Activated naive CD4-positive, alpha-beta T cell treated with anti-CD3 and anti-CD28 coated beads, Interleukin-2, amount 50 U/mL, for 16 hours (primary cell): Measurements from ENCODE around the gene BCAS3.

Source experiments
- DNase-seq: peaks from one replicate; pipeline ENCODE4 v3.0.0-alpha.2; 2020

Gene BCAS3

DNA sequence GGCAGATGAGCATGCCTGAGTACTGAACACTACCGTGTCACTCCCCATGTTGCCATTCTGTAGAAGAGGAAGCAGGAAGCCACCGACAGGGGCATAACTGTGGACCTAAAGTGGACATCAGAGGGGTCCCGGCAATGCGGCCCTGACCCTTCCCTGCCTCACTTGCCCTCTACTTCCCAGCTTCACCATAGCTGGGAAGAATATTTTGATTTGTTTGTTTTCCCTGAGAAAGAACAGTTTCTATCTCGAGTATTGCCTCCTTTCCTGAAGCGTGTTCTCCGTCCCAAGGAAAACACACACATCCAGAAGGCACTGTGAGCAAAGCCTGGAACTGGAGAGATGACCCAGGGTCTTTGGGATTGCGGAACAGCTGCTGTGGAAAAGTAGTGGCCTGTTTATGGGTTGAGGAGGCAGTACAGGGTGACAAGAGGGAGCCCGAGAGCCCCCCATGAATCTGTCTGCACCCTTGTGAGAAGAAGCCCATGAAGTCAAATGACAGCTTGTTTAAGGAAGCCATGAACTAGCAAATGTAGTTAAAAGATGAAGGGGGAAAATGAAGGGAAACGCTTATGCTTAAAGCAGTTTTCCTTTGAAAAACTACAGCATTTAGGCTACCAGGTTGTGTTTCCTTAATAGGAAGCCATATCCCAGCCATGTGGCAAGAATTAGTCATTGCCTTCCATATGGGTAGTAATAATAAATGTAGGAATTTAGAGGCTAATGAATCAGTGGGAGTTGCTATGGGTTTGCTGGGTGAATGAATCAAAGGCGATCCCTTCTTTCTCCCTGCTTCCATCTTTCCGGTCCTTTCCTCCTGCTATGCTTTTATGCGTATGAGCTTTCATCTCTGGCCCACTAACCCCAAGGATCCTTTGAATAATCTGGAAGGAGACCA lies 632.0 kb downstream of the BCAS3 start:
- DNase-seq: no peak

DNA sequence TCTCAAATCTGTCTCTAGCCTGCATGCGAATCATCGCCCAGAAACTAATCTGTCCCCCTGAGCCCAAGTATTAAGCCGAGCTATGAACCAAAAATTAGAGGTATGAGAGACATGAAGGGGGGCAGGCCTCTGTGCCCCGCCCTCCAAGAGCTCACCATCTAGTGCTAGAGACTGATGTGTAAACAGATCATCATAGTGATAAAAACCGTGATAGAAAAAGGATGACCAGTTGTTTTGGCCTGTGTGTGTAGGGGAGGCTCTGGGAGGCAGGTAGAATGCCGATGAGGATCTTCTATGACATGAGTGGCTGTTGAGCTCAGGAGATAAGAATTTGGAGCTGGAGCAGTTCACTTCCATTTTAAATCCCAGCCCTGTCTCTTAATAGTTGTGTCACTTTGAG lies 632.9 kb downstream of the BCAS3 start:
- no peak for DNase-seq

DNA sequence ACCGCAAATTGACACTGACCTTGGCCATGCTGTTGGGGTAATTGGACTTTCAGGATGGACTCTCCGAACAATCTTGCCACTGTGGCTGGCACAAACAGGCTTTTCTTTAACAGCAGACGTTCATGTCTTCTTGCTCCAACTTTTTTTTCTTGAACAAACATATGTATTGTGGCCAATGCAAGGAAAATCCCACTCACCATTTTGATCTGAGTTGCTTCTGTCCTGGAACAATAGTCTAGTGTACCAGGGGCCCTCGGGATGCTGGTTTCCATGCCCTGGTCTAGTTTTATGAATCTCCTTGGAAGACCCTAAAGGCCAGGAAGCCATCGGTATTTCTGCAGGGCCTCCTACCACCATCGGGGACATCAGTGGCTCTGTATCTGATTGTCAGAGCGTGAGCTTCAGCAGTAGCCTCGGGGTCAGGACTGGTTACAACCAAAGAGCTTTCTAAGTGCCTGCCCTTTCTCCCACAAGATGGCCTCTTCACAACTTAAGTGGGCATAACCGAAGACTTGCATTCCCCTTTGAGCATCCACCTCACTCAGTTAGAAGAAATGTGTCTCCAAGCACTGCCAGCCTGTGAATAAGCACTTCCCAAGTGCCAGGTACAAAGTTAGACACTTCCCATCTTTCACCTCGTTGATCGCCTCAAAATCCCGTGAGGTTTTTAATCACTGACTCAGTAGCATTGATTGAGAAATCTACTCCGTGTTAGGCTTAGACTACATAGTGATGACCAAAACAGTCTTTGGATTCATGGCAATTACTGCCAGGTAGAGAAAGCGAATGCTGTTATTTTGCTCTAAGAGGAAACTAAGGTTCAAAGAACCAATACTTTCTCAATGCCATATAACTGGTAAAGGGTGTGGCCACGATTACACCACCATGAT lies 635.0 kb downstream of the BCAS3 start:
- no peak for DNase-seq

DNA sequence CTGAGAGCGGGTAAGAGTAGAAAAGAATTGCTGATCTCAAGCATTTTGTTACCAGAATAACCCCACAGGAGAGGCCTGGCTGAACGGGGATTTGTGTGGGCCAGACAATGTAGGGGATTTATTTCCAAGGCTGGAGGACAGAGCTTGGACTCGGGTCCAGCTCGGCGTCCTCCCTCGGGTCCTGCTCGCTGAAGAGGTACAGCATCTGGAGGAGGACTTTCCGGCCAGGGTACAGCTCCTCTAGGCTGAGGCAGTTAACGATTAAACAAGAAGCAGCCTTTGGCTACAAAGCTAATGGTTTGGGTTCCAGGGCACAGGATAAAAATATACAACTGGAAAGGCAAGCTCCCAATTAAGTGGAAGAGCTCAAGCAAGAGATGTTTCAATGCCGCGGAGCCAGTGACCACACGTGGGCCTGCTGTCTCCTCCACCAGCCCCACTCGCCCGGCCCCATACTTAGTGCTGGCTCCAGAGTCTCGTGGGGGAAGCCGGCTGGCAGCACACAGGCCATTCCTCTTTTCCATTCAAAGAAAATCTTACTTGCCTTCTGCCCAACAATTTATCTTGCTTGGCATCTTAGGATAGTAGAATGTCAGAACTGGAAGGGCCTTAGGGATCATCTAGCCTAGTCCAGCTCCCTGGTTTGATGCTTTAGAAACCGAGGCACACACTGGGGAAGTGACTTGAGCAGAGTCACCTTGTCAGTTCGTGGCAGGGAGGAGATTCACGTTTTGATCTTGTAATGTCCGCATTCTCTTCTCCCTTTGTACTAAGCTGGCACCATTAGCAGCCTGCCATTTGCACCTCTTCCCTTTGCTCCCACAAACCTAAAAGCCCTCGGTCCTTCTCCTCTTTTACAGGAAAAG lies 636.0 kb downstream of the BCAS3 start:
- DNase-seq: no peak

DNA sequence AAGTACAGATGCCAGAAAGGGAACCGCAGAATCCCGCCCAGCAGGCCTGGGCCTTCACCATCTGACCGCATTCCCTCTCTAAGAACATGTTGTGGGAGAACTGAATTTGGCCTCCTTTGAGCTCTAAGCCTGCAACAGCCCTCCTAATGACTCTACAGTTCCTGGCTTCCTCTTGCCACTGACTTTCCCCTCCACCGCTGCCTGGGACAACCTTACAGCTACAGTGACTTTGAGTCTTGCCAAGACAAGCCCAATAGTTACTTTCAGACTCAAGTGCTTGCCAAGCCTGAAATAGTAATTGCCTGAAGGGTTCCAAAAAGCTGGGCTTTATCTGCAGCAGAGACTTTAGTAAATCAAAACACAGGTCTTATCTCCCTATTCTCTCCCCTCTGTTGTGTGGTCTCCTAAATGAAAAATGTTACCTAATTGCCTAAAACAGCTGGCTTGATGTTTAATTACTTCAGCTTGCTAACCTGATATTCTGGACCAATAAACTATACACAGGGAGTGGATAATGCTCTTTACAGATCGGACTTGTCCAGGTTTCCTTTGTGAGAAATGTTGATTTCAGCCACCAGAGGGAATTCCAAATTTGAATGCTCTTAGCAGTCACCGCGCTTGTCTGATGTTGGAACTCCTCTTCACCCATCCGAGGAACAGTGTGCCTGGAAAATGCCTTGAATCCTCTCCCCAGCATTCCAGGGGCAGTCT lies 636.9 kb downstream of the BCAS3 start:
- DNase-seq: no peak

DNA sequence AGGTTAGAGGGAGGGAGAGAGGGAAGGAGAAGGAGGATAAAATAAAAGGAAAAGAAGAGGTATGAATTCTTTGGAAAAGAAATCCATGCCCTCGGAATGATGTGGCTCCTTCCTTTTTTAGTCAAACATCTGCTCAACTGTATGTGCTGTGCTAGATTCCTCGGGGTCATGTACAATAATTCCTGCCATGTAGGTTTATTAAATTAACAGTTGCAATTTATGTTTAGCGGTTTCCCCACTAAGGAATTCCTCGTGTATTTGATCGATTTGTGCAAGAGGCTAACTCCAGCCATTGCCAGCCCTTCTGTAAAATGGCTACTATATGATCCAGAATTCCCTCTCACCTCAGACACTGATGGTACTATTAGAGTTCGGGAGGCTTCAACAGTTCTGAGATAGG lies 639.0 kb downstream of the BCAS3 start:
- DNase-seq: no peak

DNA sequence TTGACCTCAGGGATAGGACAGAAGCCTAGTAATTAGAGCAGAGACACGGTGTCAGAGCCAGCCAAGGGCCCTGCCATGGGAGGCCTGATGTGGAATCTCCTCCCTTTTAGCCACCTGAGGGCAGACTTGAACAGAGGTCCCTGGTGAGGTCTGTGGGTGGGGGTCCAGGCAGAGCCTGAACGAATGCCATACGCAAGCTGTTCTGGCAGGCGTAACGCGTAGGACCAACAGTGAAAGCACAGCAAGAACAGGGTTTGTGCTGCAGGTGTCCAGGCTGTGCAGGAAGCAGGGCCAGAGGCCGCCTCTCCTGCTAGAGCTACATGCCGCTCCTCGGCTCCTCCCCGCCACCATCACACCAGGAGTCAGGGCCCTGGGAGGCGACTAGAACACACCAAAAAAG lies 640.1 kb downstream of the BCAS3 start:
- DNase-seq: no peak

DNA sequence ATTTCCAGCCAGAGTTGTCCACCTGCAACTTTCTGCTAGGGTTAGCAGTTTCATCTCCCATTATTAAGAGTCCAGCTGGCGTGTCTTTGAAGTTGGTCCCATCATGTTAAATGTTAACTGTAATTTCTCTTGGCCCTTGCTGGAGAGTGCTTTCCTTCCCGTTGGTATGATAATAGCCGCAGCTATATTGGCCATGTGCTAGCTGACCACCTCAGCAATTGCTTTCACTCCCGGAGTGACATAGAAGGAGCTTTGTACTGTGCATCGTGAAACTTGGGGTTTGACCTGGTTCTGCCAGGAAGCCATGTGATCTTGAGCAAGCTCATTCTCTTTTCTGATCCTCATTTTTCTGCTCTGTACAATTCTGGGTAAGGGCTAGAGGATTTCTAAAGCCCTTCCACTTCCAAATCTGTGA lies 641.0 kb downstream of the BCAS3 start:
- DNase-seq: no peak

DNA sequence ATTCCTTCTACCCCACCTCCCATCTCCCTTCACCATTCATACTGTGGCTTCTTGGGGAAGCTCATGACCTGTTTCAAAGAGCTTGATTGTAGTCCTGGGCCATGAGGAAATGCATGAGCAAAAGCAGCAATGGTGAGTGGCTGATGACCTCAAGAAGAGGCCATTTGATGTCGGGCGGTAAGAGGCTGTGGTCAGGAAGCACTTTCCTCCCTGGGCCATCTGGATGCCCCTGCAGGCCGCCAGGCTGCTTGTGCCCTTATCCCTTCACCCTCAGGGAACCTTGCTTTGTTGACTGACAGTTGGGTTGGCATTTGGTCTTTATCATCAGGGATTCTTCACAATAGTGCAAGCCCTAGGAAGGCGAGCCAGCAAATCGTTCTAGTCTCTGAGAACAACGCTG lies 643.7 kb downstream of the BCAS3 start:
- DNase-seq: no peak

DNA sequence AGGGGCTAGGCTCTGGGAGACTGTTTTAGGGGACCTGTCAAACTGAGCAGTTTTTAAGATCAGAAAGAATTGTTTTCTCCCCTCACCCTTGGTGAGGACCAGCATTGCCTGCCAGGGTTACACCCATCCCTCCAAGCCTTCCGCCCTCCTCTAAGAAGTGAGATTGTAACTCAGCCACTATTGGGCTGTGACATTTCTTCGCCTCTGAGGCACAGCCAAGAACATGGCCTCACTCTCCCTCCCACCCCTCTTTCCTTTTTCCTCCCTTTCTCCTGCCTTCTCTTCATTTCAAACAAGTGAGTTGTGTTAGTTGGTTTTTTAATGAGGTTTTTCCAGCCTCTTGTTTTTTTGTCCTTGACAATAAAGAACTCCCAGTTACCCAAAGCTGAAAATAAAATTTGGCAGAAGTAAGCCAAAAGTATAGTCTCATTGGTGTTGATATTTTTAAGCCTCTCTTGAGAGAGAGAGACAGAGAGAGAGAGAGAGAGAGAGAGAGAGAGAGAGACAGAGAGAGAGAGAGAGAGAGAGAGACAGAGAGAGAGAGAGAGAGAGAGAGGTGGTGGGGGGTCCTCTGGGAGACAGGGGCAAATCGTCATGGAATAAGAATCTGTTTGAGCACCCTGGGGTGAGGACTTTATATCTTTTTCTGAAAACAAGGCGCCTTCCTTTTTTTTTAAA lies 644.8 kb downstream of the BCAS3 start:
- DNase-seq: no peak

DNA sequence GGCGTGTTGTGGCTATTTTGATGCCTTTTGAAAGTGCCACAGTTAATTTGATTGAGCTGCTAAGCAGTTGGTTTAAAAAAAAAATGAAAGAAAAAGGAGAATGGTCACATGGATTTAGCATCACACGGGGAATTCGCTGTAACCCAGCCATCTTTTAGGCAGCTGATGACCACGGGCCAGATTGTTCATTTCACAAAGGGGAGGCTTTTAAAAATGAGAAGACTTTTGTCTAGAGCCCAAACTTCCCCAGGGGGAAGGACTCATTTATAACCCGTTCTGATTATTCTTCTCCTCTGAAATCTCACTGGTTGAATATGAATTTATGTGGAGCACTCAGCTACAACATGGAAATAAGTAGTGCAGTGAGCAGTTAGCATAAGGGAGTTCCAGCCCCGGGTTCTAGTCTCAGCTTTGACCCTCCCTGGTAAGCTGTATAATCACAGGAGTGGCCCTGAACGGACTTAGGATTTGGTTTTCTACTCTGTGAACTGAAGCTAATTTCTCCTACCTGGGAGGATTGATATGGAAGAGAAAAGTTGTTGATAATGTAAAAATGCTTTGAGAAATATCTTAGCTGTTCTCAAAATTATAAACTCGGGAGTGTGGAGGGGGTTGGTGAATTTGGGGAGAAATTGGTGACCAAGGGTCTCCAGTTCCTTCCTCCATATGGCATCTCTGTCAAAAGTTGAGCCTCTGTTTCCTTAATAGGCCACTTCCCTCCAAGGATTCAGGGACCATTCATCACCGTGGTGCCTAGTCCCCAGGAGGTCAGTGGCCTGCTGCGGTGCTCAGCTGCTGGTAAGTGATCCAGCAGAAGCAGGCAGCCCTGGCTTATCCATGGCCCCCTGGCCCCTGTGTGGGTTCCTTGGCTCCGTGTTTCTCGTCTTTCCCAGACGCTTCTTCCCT lies 645.6 kb downstream of the BCAS3 start:
- no peak for DNase-seq

DNA sequence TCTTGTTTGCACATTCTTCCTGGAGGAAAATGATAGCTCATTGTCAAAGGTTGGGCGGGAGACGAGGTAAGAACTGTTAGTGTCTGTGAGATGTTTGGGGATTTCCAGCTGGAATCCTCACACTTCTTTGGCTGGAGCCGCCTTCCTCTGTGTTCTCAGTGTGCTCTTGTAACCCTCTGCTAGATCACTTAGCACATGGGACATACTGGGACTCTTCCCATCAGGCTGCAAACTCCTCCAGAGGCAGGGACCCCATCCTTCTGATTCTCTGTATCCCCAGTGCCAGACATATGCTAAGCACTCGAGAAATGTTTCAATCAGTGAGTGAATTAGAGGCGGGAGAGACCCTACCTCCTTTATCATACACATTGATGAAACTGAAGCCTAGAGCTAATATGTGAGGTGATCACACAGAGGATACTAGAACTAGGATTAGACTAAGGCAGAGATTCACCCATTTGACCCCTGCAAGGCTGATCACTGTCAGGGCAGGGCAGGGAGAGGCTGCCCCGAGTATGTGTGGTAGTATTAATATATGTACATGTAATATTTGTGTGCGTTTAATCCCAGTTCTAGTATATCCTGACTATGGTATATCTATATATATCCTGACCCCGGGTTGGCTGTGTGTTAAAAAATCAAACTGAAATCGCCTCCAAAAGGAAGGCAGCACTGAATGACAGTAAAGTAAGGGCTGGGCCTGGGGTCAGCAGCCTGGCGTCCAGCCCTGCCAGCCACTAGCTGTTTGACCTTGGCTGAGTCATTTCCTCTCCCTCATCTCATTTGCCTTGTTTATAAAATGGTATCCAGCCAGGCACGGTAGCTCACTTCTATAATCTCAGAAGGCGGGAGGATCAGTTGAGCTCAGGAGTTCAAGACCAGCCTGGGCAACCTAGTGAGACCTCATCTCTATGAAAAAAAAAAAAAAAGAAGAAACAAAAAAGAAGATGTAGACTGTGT lies 646.5 kb downstream of the BCAS3 start:
- DNase-seq: no peak

DNA sequence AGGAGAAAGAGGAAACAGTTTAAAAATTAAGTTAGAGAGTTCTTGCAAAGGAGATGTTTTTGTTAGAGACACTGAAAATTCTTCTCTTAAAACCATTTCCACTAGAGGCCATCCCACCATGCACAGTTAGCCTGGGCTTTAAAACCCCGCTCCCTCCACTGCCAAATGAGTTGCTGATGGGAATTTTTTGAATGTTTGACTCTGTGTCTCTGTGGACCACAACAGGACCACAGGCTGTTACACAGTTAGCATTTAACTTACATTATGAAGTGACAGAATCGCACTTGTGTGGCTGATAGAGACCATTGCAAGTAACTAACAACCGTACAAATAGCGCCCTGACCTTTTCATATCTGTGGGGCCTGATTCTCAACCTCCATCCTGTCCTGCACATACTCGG lies 647.3 kb downstream of the BCAS3 start:
- no peak for DNase-seq

DNA sequence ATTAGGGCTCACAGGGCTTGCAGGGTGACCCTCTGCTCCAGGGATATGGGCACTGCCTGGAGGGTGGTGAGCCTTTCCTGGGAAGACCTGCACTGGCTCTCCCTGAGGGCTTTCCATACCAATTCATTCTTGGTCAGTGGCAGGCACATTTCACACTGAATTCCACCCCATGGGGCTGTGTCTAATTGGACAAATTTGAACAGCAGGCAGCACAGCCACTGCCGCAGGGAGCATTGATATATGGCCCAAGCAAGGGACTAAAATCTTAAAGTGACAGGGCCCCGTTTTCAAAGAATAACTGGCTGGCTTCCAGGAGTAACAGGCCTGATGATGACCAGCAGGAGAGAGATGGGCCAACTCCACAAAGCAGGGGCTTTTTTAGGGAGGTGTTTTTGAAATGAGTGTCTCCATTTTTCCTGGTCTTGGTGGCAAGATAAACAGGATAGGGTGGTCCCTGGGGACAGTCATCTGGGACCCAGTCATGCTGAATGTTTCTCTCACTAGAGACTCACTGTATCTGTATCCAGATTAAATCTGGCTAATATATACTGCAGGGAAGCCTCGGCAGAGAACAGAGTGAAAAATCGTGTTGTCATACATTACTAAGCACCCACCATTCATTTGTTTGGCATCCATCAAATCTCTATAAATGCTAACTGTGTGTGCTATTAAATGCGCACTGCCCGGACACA lies 647.9 kb downstream of the BCAS3 start:
- DNase-seq: no peak

DNA sequence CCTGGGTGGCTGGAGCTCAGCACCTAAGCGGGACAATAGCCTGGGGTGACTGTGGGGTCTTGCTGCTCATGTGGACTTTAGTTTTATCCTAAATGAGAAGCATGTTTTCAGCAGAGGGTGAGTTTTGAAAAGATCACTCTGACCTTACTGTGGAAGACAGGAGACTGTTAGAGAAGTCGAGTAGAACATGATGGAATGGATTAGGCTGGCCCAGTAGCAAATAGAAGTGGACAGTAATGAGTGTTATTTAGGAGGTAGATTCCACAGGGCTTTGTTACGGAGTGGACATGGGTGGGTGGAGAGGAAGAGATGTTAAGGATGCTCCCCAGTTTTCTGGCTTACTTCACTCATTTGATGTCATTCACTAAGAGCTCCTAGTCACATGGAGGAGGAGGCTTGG lies 648.7 kb downstream of the BCAS3 start:
- DNase-seq: no peak

DNA sequence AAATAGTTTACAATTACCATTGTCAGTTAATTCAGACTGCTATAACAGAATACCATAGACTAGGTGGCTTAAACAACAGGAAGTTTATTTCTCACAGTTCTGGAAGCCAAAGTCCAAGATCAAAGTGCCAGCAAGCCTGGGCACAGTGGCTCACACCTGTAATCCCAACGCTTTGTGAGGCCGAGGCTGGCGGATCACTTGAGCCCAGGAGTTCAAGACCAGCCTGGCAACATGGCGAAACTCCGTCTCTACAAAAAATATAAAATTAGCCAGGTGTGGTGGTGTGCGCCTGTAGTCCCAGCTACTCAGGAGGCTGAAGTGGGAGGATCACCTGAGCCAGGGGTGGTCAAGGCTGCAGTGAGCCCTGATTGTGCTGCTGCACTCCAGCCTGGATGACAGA lies 650.7 kb downstream of the BCAS3 start:
- no peak for DNase-seq

DNA sequence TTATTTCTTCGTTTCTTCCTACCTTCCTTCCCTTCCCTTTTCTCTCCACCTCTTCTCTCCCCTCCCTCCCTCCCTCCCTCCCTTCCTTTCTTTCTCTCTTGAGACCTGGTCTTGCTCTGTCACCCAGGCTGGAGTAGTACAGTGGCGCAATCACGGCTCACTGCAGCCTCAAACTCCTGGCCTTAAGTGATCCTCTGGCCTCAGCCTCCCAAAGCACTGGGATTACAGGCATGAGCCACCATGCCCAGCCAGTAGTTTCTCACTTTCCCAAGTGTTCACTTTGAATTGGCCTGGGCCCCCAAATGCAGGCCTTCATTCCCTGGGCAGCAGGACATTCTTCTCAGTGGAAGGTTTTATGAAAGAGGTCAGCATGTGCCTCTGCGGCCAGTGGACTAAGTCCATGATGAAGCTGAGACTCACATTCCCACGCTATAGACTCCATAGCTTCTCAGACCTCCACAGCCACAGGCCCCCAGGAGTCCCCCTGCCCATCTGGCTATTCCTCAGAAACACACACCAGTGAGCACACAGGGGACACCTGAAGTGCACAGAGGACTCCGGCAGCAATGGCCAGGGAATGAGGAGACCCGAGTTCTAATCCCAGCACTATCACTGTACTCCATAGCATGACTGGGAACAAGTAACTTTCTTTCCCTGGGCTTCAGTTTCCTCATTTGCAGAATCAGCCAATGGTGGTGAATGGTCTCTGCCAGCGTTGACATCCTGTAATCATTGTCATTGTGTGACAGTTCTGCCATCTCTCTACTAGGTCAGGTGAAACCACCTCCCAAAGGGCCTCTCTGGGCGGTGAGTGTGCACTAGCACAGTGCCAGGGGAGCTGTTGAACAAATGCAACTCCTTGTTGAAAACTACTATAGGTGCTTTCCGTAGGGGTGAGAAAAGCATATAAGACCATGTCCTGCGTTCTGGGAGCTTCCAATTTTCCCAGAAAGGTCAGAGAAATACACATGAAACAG lies 652.8 kb downstream of the BCAS3 start:
- no peak for DNase-seq

DNA sequence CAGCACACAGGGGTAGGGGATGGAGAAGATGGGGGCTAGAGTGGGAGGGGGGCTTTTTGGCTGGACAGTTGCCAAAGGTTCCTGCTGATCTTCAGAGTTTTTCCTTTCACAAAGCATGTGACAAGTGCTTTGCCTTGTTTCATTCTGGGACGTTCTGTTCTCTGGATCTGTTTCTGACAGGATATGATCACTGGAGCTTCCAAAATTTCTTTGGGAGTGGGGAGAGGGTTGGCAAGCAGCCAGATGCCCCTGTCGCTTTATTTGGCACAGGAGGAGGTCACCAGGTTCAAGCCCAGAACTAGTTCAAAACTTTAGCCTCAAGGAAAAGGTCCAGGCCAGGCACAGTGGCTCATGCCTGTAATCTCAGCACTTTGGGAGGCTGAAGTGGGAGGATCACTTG lies 653.5 kb downstream of the BCAS3 start:
- DNase-seq: no peak
